Esophagus squamous epithelium (tissue), 4 donors: ENCODE data around the gene CYP4F3.

Experiments
- CTCF ChIP-seq, 6 experiments: fragments of 450-650 bp in 4 of 6; fragments of 200-600 bp in 2 of 6; sonication (generic) in 2 of 6; IDR thresholded peaks; one replicate each; pipeline ENCODE4 v1.5.1; 2016 to 2019; ENCODE audit warnings: antibody characterized with exemption in 6 of 6, mild to moderate bottlenecking in 4 of 6, moderate library complexity in 4 of 6
- POLR2A ChIP-seq, 4 donors: fragments of 450-650 bp; IDR thresholded peaks; one replicate each; pipeline ENCODE4 v1.6.1; 2017; ENCODE audit warnings: antibody characterized with exemption in 4 of 4, mild to moderate bottlenecking in 4 of 4, moderate library complexity in 3 of 4

GRCh38 chr19:15663247-15663646 is 22.6 kb downstream of the CYP4F3 start:
- TF ChIP-seq CTCF (IDR thresholded peaks at IDR 0.05) (no peak), POLR2A (IDR thresholded peaks at IDR 0.05) (no peak)
